Inferior parietal cortex (tissue), 1 donor: Measurements from ENCODE around the gene PEX5L.
"Not testable (repeated sequence)": the region's sequence is repeated elsewhere in the genome, so short reads cannot be mapped to it uniquely, and the experiment has no call there.

Experiments used
- DNase-seq: peaks from one replicate; pipeline ENCODE4 v3.0.0-alpha.2; 2016; ENCODE audit errors: extremely low spot score

PEX5L gene

GRCh38 chr3:180036671-180037455, at the start of gene PEX5L:
Gene PEX5L (minus strand): TSS chr3:180036937. CDS start chr3:180036599, 338 bp downstream.
- no peak for DNase-seq

GRCh38 chr3:180085122-180085710, 48.5 kb upstream of the PEX5L start:
- no peak for DNase-seq

GRCh38 chr3:180082699-180083098, 46.0 kb upstream of the PEX5L start:
- no peak for DNase-seq

- no peak for DNase-seq
Observed at GRCh38 chr3:180078592-180078991, 41.9 kb upstream of the PEX5L start.

- DNase-seq = no peak
Observed at GRCh38 chr3:180073561-180073960, 36.8 kb upstream of the PEX5L start.

GRCh38 chr3:180072786-180073185, 36.0 kb upstream of the PEX5L start:
- DNase-seq = no peak

GRCh38 chr3:180070925-180071324, 34.2 kb upstream of the PEX5L start:
- DNase-seq = no peak

GRCh38 chr3:180068023-180068422, 31.3 kb upstream of the PEX5L start:
- DNase-seq = no peak

- no peak for DNase-seq
Observed at GRCh38 chr3:180066598-180066997, 29.9 kb upstream of the PEX5L start.

- no peak for DNase-seq
Observed at GRCh38 chr3:180063783-180064182, 27.0 kb upstream of the PEX5L start.

- no peak for DNase-seq
Observed at GRCh38 chr3:180062771-180063170, 26.0 kb upstream of the PEX5L start.

GRCh38 chr3:180059356-180059755, 22.6 kb upstream of the PEX5L start:
- DNase-seq = no peak

- DNase-seq = no peak
Observed at GRCh38 chr3:180058238-180058637, 21.5 kb upstream of the PEX5L start.

GRCh38 chr3:180055656-180056055, 18.9 kb upstream of the PEX5L start:
- DNase-seq = not testable (repeated sequence)

- no peak for DNase-seq
Observed at GRCh38 chr3:180049391-180049790, 12.7 kb upstream of the PEX5L start.

- no peak for DNase-seq
Observed at GRCh38 chr3:180048840-180049239, 12.1 kb upstream of the PEX5L start.

- DNase-seq = no peak
Observed at GRCh38 chr3:180048103-180048502, 11.4 kb upstream of the PEX5L start.

- DNase-seq = no peak
Observed at GRCh38 chr3:180040966-180041365, 4.2 kb upstream of the PEX5L start.

- no peak for DNase-seq
Observed at GRCh38 chr3:180036092-180036670, 556 bp downstream of the PEX5L start.

- DNase-seq = no peak
Observed at GRCh38 chr3:180026997-180027396, 9.7 kb downstream of the PEX5L start.

GRCh38 chr3:180018543-180018942, 18.2 kb downstream of the PEX5L start:
- DNase-seq = peak; percentile 68

- DNase-seq = peak; percentile 62
Observed at GRCh38 chr3:180017846-180018245, 18.9 kb downstream of the PEX5L start.

- peak; percentile 25 for DNase-seq
Observed at GRCh38 chr3:180011927-180012326, 24.8 kb downstream of the PEX5L start.
